Bronchial epithelial cell (primary cell): Measurements from ENCODE around the gene ZNF76. TPM values are rescaled to one million over a fixed set of nuclear protein-coding genes. Genes with fewer than 3 reads are reported as not detected.

Experiments
- DNase-seq: peaks from one replicate; pipeline ENCODE4 v3.0.0-alpha.2; 2010; ENCODE audit warnings: low read depth
- FAIRE-seq: peaks from 2 replicates; lab custom pipeline; 2011; peaks lifted over from hg19 to GRCh38; lab: Jason Lieb, UNC
- H3K27me3 ChIP-seq: 2 replicates; pipeline ENCODE4 v1.5.1; 2011; ENCODE audit warnings: low read length; ENCODE audit not compliant: control insufficient read depth, insufficient read depth
- H3K36me3 ChIP-seq: 2 replicates; pipeline ENCODE4 v1.5.1; 2011; ENCODE audit warnings: low read length; ENCODE audit not compliant: control insufficient read depth, insufficient read depth
- H3K4me3 ChIP-seq: 2 replicates; pipeline ENCODE4 v1.5.1; 2011; ENCODE audit warnings: mild to moderate bottlenecking, low read depth, low read length, control low read depth
- total RNA-seq: library from RNA; depleted of rRNA; stranded (reverse); fragments of >200 nt; gene quantifications from 2 replicates; pipeline ENCODE4 v1.2.1, GENCODE V29; 2014
- TF ChIP-seq, protein P1 (sequence below): IDR thresholded peaks from 2 replicates; pipeline ENCODE4 v1.5.1; 2011; ENCODE audit warnings: mild to moderate bottlenecking, moderate library complexity, low read length, control low read depth, inconsistent platforms; ENCODE audit not compliant: insufficient read depth, severe bottlenecking

The ZNF76 gene
- total RNA-seq, 1 donor from 2014 or later, result 5.3 TPM

DNA sequence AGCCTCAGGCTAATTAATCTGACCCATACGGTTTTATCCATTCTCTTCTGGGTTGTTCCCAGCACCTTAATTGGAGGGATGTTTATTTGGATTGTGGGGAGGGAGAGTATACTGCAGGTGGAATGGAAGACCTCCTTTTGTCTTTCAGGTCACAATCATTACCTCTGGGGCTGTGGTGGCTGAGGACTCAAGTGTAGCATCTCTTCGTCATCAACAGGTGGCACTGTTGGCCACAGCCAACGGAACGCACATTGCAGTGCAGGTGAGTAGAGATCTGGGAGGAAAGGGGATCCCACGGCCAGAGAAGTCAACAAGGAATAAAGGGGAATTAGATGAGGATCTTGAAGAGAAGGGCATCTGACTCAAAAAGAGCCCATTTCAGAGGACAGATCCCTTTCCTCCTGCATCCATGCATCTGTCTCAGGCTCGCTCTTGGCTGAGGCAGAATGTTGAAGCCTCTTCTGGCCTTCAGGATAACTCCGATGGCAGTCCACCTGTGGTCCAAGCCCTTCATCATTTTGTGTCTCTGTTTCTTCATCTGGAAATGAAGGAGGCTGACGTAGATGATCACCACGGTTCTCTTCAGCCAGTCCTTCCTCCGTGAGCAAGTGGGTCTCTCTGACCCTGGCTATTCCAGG lies 34.9 kb downstream of the ZNF76 start:
- H3K36me3 ChIP-seq, result peaks cover 7% of the 10 kb centered on the region
- peak; percentile 51 for DNase-seq
- no peak overlapping the region for H3K4me3 ChIP-seq
- no peaks in the 10 kb centered on the region for H3K27me3 ChIP-seq
- TF ChIP-seq, protein P1, sequence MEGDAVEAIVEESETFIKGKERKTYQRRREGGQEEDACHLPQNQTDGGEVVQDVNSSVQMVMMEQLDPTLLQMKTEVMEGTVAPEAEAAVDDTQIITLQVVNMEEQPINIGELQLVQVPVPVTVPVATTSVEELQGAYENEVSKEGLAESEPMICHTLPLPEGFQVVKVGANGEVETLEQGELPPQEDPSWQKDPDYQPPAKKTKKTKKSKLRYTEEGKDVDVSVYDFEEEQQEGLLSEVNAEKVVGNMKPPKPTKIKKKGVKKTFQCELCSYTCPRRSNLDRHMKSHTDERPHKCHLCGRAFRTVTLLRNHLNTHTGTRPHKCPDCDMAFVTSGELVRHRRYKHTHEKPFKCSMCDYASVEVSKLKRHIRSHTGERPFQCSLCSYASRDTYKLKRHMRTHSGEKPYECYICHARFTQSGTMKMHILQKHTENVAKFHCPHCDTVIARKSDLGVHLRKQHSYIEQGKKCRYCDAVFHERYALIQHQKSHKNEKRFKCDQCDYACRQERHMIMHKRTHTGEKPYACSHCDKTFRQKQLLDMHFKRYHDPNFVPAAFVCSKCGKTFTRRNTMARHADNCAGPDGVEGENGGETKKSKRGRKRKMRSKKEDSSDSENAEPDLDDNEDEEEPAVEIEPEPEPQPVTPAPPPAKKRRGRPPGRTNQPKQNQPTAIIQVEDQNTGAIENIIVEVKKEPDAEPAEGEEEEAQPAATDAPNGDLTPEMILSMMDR, result peak; percentile 83
- peak; percentile 60 for FAIRE-seq

GRCh38 chr6:35295036-35295435 lies 35.5 kb downstream of the ZNF76 start:
- Histone ChIP-seq H3K36me3 (peaks cover 7% of the 10 kb centered on the region), H3K27me3 (no peaks in the 10 kb centered on the region), H3K4me3 (no peak overlapping the region)
- TF ChIP-seq, protein P1, result no peak
- no peak for FAIRE-seq
- DNase-seq, result no peak

GRCh38 chr6:35295521-35296315 lies 36.2 kb downstream of the ZNF76 start:
- TF ChIP-seq, protein P1, result no peak
- no peaks in the 10 kb centered on the region for H3K27me3 ChIP-seq
- DNase-seq (no peak), FAIRE-seq (no peak)
- H3K4me3 ChIP-seq, result no peak overlapping the region
- peaks cover 7% of the 10 kb centered on the region for H3K36me3 ChIP-seq

DNA sequence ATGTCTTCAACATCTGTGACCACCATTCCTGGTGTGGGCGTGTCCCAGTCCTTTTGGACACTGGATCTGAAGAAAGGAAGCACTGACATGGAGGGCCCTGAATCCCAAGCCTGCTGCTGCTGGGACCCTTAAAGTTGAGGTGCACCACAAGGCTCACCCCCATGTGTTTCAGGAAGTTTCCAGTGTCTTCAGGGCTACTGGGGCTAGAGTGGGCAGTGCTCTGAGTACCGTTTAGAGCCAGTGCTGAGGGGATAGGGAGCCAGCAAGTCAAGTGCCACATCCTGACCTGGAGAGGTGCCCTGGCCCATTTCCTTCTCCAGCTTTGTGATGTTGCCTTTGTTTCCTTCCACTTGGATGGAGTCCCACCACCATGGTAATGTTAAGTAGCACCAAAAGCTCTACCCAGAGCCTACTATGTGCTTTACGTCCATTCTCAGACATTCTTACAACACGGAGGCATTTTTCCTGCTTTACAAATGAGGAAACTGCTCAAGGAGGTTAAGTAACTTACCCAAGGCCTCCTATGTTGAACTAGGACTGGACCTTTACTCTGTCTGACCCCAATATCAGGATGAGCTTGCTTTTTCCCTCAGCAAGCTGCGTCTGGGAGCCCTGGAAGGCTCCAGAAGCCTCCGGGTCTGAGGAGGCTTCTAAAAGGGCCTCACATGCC lies 37.5 kb downstream of the ZNF76 start:
- TF ChIP-seq, protein P1, result no peak
- no peak overlapping the region for H3K4me3 ChIP-seq
- DNase-seq (no peak), FAIRE-seq (no peak)
- H3K27me3 ChIP-seq, result no peaks in the 10 kb centered on the region
- peaks cover 7% of the 10 kb centered on the region for H3K36me3 ChIP-seq

DNA sequence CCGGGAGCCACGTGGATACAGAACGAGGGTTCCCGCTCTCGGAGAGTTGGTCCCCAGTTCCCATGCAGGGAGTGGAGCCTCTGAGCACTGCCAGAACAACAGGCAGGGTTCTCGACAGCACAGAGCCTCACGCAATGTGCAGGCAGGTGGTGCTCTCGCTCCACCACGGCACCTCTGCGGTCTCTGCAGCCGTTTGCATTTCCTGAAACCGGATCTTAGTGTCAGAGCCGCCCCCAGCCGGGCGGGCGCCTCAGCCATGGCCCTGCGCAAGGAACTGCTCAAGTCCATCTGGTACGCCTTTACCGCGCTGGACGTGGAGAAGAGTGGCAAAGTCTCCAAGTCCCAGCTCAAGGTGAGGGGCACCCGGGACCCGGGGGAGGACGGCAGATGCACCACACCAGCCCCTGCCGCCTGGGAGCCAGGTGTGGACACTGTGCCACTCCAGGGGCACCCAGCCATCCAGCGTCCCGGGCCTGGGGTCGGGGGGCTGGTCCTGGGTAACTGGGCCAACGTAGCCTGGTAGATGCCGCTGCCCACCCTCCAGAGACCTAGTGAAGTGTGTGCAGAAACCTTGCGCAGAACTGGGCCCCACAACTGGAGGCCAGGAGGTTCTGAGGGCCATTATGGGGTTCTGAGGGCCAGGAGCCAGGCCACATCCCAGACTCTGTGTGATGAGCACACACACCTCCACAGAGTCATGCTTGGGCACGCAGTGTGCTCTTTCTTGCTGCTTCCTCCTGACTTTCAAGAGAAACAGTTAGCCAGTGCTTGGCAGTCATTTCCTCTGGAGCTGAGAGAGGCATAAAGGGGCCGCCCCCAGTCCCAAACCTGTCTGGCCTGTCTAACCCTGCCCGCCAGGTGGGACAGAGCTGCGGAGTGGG lies 38.3 kb downstream of the ZNF76 start, which contains the start of gene DEF6:
DEF6 (plus strand) TSS at position 218 of the 881 bp plus-strand sequence; CDS start at position 257, 39 bp downstream.
- peak within 1 kb of the TSS; percentile 57 for H3K4me3 ChIP-seq
- H3K36me3 ChIP-seq, result peaks cover 7% of the 10 kb centered on the region
- TF ChIP-seq, protein P1, result peak; percentile 99
- no peak for FAIRE-seq
- peak; percentile 91 for DNase-seq
- no peaks in the 10 kb centered on the region for H3K27me3 ChIP-seq
